Activated effector memory CD4-positive, alpha-beta T cell treated with anti-CD3 and anti-CD28 coated beads, Interleukin-2, amount 50 U/mL, for 16 hours (primary cell): Measurements from ENCODE around the gene UGT1A7.
"Not testable (repeated sequence)": the region's sequence is repeated elsewhere in the genome, so short reads cannot be mapped to it uniquely, and the experiment has no call there.

Source experiments
- DNase-seq: peaks from one replicate; pipeline ENCODE4 v3.0.0-alpha.2; 2020

Gene UGT1A7

GRCh38 chr2:233714121-233714520, 32.4 kb downstream of the UGT1A7 start:
- no peak for DNase-seq

GRCh38 chr2:233718552-233718951, 36.9 kb downstream of the UGT1A7 start, which contains the start of gene UGT1A4:
TSS of gene UGT1A4 (plus strand) at chr2:233718736. CDS start at chr2:233718821, 85 bp downstream.
- DNase-seq: no peak

- no peak for DNase-seq
These were observed 47.1 kb downstream of the UGT1A7 start, which contains the start of gene UGT1A3 for GRCh38 chr2:233728723-233729301. TSS of gene UGT1A3 (plus strand) at chr2:233729042. CDS start at chr2:233729127, 85 bp downstream.

GRCh38 chr2:233736868-233737653, 55.4 kb downstream of the UGT1A7 start:
- not testable (repeated sequence) for DNase-seq

GRCh38 chr2:233740870-233741269, 59.2 kb downstream of the UGT1A7 start:
- DNase-seq: no peak

GRCh38 chr2:233743464-233744259, 62.0 kb downstream of the UGT1A7 start:
- no peak for DNase-seq

GRCh38 chr2:233745073-233745755, 63.5 kb downstream of the UGT1A7 start:
- DNase-seq: no peak

- DNase-seq: not testable (repeated sequence)
These were observed 64.1 kb downstream of the UGT1A7 start for GRCh38 chr2:233745838-233746237.

- no peak for DNase-seq
These were observed 65.0 kb downstream of the UGT1A7 start for GRCh38 chr2:233746475-233747282.

GRCh38 chr2:233747283-233747544, 65.5 kb downstream of the UGT1A7 start:
- no peak for DNase-seq

GRCh38 chr2:233750689-233751088, 69.0 kb downstream of the UGT1A7 start:
- not testable (repeated sequence) for DNase-seq

GRCh38 chr2:233751212-233752009, 69.7 kb downstream of the UGT1A7 start:
- DNase-seq: not testable (repeated sequence)

GRCh38 chr2:233754872-233755611, 73.3 kb downstream of the UGT1A7 start:
- no peak for DNase-seq

GRCh38 chr2:233756429-233757081, 74.9 kb downstream of the UGT1A7 start:
- no peak for DNase-seq

- no peak for DNase-seq
These were observed 76.4 kb downstream of the UGT1A7 start for GRCh38 chr2:233758141-233758540.

- no peak for DNase-seq
These were observed 77.1 kb downstream of the UGT1A7 start for GRCh38 chr2:233758849-233759248.

- DNase-seq: no peak
These were observed 78.3 kb downstream of the UGT1A7 start, which contains the start of gene UGT1A1 for GRCh38 chr2:233760043-233760442. TSS of gene UGT1A1 (plus strand) at chr2:233760270. CDS start at chr2:233760288, 18 bp downstream.

GRCh38 chr2:233761040-233761769, 79.5 kb downstream of the UGT1A7 start:
- no peak for DNase-seq

GRCh38 chr2:233764264-233764663, 82.6 kb downstream of the UGT1A7 start:
- DNase-seq: no peak
